ENCODE measurements around the gene HS3ST2.

DNA sequence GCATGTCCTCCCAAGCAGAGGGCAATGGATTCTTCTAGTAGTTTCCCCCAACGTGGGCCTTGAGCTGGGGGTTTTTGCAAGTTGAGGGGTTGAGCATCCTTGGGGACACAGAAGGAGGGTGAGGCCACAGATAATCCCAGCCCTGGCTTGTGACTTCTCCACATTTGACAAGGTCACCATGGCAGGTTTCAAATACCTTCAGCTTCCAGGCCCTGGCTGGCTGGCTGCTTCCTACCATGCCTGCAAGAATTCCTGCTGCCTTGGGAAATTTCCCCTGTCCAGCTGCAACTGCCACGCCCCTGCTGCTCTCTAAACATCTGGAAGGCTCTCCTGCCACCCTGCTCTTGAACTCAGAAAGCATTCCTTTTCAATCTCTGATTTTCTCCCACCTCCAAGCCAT lies 41.3 kb downstream of the HS3ST2 start:
- TF ChIP-seq EP300 (IDR thresholded peaks at IDR 0.05) = no peak
- TF ChIP-seq, protein P1, sequence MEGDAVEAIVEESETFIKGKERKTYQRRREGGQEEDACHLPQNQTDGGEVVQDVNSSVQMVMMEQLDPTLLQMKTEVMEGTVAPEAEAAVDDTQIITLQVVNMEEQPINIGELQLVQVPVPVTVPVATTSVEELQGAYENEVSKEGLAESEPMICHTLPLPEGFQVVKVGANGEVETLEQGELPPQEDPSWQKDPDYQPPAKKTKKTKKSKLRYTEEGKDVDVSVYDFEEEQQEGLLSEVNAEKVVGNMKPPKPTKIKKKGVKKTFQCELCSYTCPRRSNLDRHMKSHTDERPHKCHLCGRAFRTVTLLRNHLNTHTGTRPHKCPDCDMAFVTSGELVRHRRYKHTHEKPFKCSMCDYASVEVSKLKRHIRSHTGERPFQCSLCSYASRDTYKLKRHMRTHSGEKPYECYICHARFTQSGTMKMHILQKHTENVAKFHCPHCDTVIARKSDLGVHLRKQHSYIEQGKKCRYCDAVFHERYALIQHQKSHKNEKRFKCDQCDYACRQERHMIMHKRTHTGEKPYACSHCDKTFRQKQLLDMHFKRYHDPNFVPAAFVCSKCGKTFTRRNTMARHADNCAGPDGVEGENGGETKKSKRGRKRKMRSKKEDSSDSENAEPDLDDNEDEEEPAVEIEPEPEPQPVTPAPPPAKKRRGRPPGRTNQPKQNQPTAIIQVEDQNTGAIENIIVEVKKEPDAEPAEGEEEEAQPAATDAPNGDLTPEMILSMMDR (IDR thresholded peaks at IDR 0.05) = no peak
- TF ChIP-seq POLR2AphosphoS5 (IDR thresholded peaks at IDR 0.05) = no peak

Measured in esophagus muscularis mucosa (tissue), 4 donors.